ENCODE measurements around the gene CMTM8. TPM values are rescaled to one million over a fixed set of nuclear protein-coding genes. Genes with fewer than 3 reads are reported as not detected.

CMTM8 gene
- total RNA-seq, 1 donor from 2014 or later = 7.5 TPM

DNA sequence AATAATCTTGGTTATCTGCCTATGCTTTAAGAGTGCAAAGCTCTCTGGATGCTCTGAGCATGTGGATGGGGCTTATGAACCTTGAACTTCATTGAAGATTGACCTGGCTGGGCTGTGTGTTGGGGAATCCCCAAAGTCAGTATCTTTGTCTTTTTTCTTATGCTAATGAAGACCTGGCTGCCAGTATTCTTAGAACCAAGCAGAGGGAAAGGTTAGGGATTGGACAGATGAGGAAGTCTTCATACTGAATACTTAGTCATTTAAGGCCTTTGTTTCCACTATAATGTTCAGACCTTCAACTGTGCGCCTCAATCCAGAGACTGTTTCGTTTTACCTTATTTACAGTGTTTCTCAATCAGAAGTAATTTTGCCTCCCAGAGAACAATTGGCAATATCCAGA lies 110.7 kb downstream of the CMTM8 start:
- Histone ChIP-seq H3K4me3 (ENCODE audit: low read depth, low read length) (no peak overlapping the region), H3K27me3 (ENCODE audit: control insufficient read depth, insufficient read depth, low read length) (no peaks in the 10 kb centered on the region), H3K36me3 (ENCODE audit: control insufficient read depth, insufficient read depth, low read length) (no peaks in the 10 kb centered on the region)
- TF ChIP-seq, protein P1, sequence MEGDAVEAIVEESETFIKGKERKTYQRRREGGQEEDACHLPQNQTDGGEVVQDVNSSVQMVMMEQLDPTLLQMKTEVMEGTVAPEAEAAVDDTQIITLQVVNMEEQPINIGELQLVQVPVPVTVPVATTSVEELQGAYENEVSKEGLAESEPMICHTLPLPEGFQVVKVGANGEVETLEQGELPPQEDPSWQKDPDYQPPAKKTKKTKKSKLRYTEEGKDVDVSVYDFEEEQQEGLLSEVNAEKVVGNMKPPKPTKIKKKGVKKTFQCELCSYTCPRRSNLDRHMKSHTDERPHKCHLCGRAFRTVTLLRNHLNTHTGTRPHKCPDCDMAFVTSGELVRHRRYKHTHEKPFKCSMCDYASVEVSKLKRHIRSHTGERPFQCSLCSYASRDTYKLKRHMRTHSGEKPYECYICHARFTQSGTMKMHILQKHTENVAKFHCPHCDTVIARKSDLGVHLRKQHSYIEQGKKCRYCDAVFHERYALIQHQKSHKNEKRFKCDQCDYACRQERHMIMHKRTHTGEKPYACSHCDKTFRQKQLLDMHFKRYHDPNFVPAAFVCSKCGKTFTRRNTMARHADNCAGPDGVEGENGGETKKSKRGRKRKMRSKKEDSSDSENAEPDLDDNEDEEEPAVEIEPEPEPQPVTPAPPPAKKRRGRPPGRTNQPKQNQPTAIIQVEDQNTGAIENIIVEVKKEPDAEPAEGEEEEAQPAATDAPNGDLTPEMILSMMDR (IDR thresholded peaks at IDR 0.05; ENCODE audit: insufficient read depth, low read length, poor library complexity, severe bottlenecking) = no peak
- no peak for DNase-seq (ENCODE audit: low read depth)

DNA sequence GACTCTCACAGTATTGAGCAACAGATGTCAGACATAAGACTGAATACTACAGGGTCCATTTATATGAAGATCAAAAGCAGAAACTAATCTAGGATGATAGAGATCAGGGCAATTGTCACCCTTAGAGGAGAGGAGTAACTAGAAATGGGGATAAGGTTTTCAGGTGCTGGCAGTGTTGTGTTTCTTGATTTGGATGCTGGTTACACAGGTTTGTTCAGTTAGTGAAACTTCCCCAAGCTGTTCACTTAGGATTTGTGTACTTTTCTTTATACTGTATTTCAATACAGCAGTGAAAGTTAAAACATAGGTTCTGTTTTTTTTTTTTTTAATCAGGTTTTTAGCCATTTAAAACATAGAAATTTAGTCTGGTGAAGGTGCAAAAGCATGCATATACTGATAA lies 114.1 kb downstream of the CMTM8 start:
- DNase-seq (ENCODE audit: low read depth) = no peak
- Histone ChIP-seq H3K4me3 (ENCODE audit: low read depth, low read length) (no peak overlapping the region), H3K27me3 (ENCODE audit: control insufficient read depth, insufficient read depth, low read length) (no peaks in the 10 kb centered on the region), H3K36me3 (ENCODE audit: control insufficient read depth, insufficient read depth, low read length) (no peaks in the 10 kb centered on the region)
- TF ChIP-seq, protein P1 (IDR thresholded peaks at IDR 0.05; ENCODE audit: insufficient read depth, low read length, poor library complexity, severe bottlenecking) = no peak

DNA sequence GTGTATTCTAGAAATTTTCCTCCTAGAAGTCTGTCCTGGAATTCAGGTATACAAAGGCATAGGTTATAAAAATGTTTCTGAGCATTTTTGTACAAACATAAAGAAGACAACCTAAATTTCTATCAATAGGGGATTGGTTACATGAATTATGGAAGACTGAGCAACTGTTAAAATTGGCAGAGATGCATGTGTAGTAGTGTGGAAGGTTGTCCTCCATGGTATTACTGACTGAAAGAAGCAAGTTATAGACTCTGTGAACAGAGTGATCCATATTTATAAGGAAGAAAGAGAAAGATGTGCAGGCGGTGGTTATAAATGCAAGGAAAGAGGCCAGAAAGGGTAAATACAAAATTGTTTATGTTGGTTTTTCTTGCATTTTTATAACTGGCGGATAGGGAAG lies 114.9 kb downstream of the CMTM8 start:
- no peak for DNase-seq (ENCODE audit: low read depth)
- H3K27me3 ChIP-seq (ENCODE audit: control insufficient read depth, insufficient read depth, low read length) = no peaks in the 10 kb centered on the region
- TF ChIP-seq, protein P1 (IDR thresholded peaks at IDR 0.05; ENCODE audit: insufficient read depth, low read length, poor library complexity, severe bottlenecking) = no peak
- H3K4me3 ChIP-seq (ENCODE audit: low read depth, low read length) = no peak overlapping the region
- H3K36me3 ChIP-seq (ENCODE audit: control insufficient read depth, insufficient read depth, low read length) = no peaks in the 10 kb centered on the region

DNA sequence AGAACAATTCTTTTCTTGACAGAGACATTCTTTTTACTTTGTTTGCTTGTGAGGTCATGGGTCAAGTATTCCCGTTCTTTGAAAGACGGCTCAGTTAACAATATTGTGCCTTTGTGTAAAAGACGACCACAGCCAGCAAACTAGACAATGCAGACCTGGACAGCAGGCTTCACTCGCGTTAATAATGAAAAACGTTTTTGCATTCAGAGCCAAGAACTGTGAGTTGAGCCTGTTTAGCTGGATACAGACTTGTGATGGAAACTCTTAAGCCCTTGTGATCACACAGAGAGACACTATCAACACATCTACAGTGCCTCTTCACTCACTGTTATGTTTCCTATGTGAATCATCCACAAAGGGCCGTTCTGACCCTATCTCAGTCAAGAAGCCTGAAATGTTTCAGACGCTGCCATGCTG lies 115.9 kb downstream of the CMTM8 start:
- H3K27me3 ChIP-seq (ENCODE audit: control insufficient read depth, insufficient read depth, low read length) = no peaks in the 10 kb centered on the region

DNA sequence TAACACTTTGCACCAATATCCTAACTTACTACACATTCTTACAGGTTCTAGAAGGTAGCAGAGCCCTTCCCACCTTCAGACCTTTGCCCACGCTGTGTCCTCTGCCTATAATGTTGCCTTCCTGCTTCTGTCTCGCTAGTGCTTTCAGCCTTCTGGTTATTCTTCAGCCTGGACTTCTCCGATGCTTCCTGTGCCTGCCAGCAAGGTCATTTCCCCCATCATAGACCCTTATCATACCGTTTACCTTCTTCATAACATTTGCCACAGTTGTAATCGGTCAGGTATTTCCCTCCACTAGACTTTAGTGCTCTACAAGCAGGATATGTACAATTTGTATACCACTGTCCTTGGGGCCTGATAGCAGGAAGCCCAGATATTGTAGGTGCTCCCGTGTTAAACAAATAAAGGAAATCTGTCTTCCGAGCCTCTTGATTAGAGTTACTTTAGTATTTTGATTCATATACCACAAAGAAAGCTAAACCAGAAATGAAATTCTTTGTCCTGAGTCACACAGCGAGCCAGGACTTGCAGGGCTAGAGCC lies 117.3 kb downstream of the CMTM8 start:
- TF ChIP-seq, protein P1 (IDR thresholded peaks at IDR 0.05; ENCODE audit: insufficient read depth, low read length, poor library complexity, severe bottlenecking) = no peak
- DNase-seq (ENCODE audit: low read depth) = no peak
- no peak overlapping the region for H3K4me3 ChIP-seq (ENCODE audit: low read depth, low read length)
- H3K36me3 ChIP-seq (ENCODE audit: control insufficient read depth, insufficient read depth, low read length) = no peaks in the 10 kb centered on the region
- no peaks in the 10 kb centered on the region for H3K27me3 ChIP-seq (ENCODE audit: control insufficient read depth, insufficient read depth, low read length)

More for the DNA sequence above, 115.9 kb downstream of the CMTM8 start:
- H3K36me3 ChIP-seq (ENCODE audit: control insufficient read depth, insufficient read depth, low read length) = no peaks in the 10 kb centered on the region
- TF ChIP-seq, protein P1 (IDR thresholded peaks at IDR 0.05; ENCODE audit: insufficient read depth, low read length, poor library complexity, severe bottlenecking) = no peak
- H3K4me3 ChIP-seq (ENCODE audit: low read depth, low read length) = no peak overlapping the region
- DNase-seq (ENCODE audit: low read depth) = no peak
